HEK293T (cell line): ENCODE results near the gene THSD7A.

Experiments used
- ARNT ChIP-seq: fragments of 450-650 bp; IDR thresholded peaks from 2 replicates; pipeline ENCODE4 v1.6.1; 2017; ENCODE audit warnings: mild to moderate bottlenecking
- L3MBTL2 ChIP-seq: fragments of 450-650 bp; conservative IDR thresholded peaks from 2 replicates; pipeline ENCODE4 v1.6.1; 2016; ENCODE audit warnings: mild to moderate bottlenecking
- NFRKB ChIP-seq: fragments of 450-650 bp; IDR thresholded peaks from 2 replicates; pipeline ENCODE4 v1.6.1; 2016; ENCODE audit warnings: mild to moderate bottlenecking, moderate library complexity
- SP1 ChIP-seq: fragments of 450-650 bp; IDR thresholded peaks from 2 replicates; pipeline ENCODE4 v1.6.1; 2017
- SUZ12 ChIP-seq: fragments of 450-650 bp; IDR thresholded peaks from 2 replicates; pipeline ENCODE4 v1.6.1; 2016; ENCODE audit warnings: mild to moderate bottlenecking

- no peak for TF ChIP-seq SUZ12
- no peak for TF ChIP-seq L3MBTL2
- no peak for TF ChIP-seq SP1
- TF ChIP-seq ARNT = no peak
- no peak for TF ChIP-seq NFRKB
Measured at GRCh38 chr7:11750191-11750590, 81.8 kb downstream of the THSD7A start.
